HG03064 (cell line): Measurements from ENCODE around the gene GPR65.

Experiments
- ATAC-seq: cut with Tn5 transposase; IDR thresholded peaks from one replicate; pipeline ENCODE4 v1.9.1; 2021; ENCODE audit warnings: low read depth; ENCODE audit not compliant: unreplicated experiment

GPR65 gene

DNA sequence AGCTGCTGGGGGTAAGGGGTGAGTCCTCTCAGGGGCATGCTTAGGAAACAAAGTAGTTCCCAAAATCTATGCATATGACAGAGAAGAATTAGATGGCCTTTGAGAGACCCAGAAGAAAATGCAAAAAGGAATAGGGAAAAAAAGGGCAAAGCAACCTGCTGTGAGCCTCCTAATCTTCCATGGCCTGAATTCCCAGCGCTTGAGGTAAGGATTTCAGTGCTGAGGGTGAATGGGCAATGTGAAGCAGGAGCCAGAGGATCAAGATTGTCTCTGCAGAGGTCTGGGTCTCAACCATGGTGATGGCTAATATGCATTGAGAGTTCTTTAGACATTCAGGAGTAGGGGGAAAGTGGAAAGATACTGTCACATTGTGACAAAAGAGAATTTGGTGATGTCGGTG lies 31.5 kb downstream of the GPR65 start:
- ATAC-seq: no peak

DNA sequence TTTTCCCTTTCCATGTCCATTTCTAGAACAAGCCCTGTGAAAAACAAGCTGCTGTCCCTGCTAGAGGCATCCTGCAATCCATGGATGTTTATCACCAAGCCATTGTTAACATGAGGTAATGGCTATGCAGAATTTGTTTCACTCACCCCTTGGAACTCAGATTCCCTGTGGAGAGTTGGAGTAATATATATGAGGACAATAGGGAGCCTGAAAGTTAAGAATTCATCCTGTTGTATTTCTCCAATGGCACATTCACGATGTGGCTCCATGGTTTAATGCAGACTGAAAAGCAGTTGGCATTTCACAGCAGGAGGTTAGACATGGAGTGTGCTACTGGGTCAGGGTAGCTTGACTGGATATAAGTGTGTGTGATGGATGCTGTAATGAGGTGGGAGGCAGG lies 32.4 kb downstream of the GPR65 start:
- ATAC-seq: no peak

DNA sequence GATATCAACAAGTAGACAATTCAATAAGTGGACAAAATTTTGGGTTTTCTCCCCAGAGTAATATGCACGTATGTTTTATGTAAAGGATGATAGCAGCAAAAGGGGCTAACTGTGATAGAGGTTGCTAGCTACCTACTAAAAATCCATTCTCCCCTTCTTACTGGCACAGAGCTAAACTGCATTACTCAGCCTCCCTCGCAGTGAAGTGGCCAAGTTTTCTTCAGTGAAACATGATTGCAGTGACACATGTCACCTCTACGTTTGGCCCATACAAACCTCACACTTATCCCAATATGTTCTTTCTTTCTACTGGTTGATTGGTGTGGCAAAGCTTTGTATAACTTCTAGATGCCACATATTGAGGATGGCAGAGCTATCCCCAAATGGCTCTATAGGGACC lies 34.3 kb downstream of the GPR65 start:
- ATAC-seq: no peak

DNA sequence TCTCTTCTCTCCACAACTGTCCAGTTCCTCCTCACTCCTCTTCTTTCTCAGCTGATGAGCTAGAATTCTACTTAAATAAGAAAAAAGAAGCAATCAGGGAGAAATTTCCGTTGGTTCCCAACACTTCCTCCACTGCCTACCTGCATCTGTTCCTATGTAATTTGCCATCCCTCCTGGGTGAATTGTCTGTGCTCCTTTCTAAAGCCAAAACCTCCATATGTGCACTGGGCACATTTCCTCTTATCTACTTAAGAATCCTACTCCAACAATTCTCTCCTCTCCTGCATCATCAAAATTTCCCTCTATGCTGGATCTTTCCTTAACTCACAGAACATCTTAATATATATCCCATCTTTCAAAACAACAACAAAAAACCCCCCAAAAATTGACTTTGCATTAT lies 35.2 kb downstream of the GPR65 start:
- ATAC-seq: no peak

DNA sequence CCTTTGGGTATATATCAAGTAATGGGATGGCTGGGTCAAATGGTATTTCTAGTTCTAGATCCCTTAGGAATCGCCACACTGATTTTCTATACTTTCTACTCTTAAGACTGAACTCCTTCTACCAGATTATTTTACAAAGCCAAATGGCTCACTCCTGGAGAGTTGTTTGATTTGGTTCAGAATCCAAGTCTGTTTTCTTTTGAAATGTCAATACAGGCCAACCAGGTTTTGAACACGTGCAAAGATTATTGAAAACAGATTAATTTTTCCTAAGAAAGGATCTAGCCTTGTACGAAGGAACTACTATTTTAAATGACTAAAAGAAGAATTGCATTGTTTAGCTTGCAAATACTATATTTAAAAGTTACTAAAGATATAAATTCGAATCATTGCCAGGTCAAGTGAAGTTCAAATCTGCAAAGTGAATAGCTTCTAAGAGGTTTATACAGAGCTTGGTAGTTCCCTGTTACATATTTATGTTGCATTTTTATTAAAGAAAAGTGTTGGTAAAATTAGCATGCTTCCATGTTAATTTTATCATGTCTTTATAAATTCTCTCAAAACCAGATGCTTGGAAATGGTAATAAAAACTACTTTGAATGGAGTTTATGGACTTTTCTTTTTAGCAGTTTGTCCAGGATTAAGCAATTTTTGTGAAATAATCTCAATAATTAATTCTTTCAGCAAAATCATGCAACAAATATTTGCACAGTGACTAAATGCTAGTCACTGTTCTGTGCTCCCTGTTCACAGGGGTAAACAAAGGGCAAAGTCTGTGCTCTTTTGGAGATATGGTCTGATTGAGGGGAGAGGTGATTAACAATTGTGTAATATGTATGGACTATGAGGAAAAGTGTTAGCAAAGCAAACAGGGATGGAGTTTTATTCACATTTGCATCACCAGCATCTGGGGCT lies 38.9 kb downstream of the GPR65 start:
- ATAC-seq: no peak

- no peak for ATAC-seq
These were observed 39.5 kb downstream of the GPR65 start for GRCh38 chr14:88044444-88044758.

- ATAC-seq: peak; percentile 76
These were observed 40.0 kb downstream of the GPR65 start for GRCh38 chr14:88044776-88045446.

GRCh38 chr14:88045705-88046104 lies 40.8 kb downstream of the GPR65 start:
- ATAC-seq: no peak

- no peak for ATAC-seq
These were observed 43.4 kb downstream of the GPR65 start for GRCh38 chr14:88048351-88048750.

GRCh38 chr14:88049266-88049665 lies 44.3 kb downstream of the GPR65 start:
- ATAC-seq: no peak

- ATAC-seq: no peak
These were observed 45.0 kb downstream of the GPR65 start for GRCh38 chr14:88049936-88050335.

- no peak for ATAC-seq
These were observed 55.6 kb downstream of the GPR65 start for GRCh38 chr14:88060576-88060975.

DNA sequence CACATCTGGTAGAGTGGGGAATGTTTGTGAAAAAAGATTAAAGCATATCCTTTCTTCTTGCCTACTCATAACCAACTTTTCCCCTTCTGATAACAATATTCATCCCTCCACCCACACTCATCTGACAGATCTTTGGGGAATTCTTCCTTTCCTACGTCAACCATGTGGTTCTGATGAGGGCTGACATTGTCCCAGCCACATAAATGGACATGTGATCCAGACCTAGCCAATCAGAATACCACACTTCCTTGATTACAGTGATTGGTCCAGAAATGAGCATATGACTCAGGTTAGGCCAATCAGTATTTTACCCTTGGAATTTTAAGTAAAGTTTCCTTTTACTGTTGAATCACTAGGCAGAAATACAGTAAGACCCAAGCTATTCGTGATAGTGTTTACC lies 58.9 kb downstream of the GPR65 start:
- ATAC-seq: no peak
